Measurements from ENCODE around the gene ACVR1B.

DNA sequence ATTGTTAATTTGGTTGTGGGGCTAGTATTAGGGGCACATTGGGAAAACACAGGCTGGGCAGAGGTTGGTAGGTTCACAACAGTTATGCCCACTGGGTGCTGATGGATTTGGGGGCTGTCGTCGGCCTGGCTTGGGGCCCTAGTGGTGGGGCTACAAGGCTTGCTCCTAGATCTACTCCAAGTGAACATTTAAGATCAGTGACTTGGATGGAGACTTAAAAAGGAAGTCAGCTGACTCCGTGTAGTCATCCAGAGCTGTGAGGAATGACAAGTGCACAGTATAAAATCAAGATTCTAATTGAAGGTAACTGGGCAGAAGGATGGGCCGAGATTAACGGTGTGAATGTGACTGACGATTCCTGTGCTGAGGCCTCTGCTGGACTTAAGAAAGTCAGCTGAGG lies 86.9 kb downstream of the ACVR1B start:
- TF ChIP-seq CTCF (IDR thresholded peaks at IDR 0.05) (no peak), EZH2 (IDR thresholded peaks at IDR 0.05; ENCODE audit: borderline replicate concordance, insufficient read depth, low read depth, low read length, poor library complexity, severe bottlenecking) (no peak)

All from B cell (primary cell).